ENCODE data around the gene USP4. TPM values are rescaled to one million over a fixed set of nuclear protein-coding genes. Genes with fewer than 3 reads are reported as not detected.
A peak's percentile ranks its signal among the peaks of the same experiment; 100 is the strongest.
"Not testable (repeated sequence)": the region's sequence is repeated elsewhere in the genome, so short reads cannot be mapped to it uniquely, and the experiment has no call there.

The USP4 gene
- total RNA-seq, 2 experiments from 2014 or later: 72.1 to 74.0 TPM

DNA sequence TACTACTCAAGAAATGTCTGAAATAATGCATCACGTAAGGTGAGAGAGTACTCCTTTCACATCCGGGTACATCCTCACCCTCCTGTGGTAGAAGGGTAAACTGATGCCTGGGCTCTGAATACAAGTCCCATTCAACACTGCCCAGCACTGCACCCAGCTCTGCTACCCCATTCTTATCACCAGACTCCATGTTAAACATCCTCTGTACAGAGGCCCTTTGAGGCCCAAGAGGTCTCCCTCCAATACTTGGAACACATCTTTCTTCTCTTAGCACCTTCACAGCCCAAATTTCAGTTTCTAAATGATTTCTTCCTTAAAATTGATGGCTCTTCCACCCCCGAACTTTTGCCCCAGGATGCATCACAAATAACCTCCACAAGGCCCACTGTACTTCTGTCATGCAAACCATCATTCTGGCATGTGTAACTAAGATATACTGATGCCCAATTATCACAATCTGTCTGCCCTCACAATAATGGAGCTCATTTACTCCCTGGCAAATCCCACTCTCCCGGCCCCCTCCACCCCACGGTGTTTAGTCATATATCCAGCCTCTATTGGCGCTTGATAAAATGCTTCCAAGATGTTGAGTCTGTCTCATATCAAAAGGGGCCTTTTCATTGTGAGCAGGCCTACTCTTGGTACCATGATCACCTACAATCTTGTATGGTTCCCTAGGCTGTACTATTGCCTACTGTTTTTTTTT lies 30.9 kb upstream of the USP4 start:
- ChIA-PET CTCF (no interaction called here), POLR2A (interaction anchor here (1.1 to 1.9 kb wide), 2 partner anchors 9 to 41 kb away, joined by 3 to 5 read pairs; partner anchors contain the start of gene RHOA)
- peaks cover 23% of the 10 kb centered on the region for H3K4me1 Mint-ChIP-seq (ENCODE audit: low read depth)
- no peaks in the 10 kb centered on the region for H3K9me3 Mint-ChIP-seq (ENCODE audit: insufficient read depth)
- ATAC-seq (no peak), DNase-seq (no peak)
- H3K27me3 Mint-ChIP-seq (ENCODE audit: low read depth): no peaks in the 10 kb centered on the region
- no peak overlapping the region for H3K4me3 Mint-ChIP-seq
- H3K27ac Mint-ChIP-seq: peak overlapping the region; percentile 44
- peaks cover 69% of the 10 kb centered on the region for H3K36me3 Mint-ChIP-seq (ENCODE audit: low read depth)

DNA sequence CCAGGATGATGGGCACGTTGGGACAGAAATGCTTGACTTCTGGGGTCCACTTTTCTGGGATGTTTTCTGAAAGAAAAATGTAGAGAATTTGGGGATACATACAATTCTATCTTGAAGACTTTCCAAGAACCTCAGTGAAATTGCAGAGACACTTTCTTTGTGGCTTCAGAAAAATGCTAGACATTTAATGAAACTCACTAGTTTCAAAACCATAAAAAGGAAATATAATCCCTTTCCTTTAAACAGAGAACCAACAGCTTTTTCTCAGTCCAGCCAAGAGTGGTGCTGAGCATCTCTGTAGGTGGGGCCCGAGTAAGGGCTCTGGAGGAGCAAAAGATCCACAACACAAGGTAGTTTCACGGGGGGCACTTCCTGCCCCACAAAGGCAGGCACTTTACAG lies 22.7 kb upstream of the USP4 start:
- no peak overlapping the region for H3K4me3 Mint-ChIP-seq
- peaks cover 68% of the 10 kb centered on the region for H3K36me3 Mint-ChIP-seq (ENCODE audit: low read depth)
- H3K9me3 Mint-ChIP-seq (ENCODE audit: insufficient read depth): no peaks in the 10 kb centered on the region
- ATAC-seq (no peak), DNase-seq (no peak)
- CTCF ChIA-PET: interaction anchor here (1.0 to 7.9 kb wide), 3 partner anchors 17 to 86 kb away, joined by 3 to 53 read pairs (median 6); partner anchors contain the start of gene USP4
- POLR2A ChIA-PET: interaction anchor here (3.2 kb wide), 1 partner anchor 22 kb away, joined by 11 read pairs; the partner anchor contains the start of gene USP4
- no peaks in the 10 kb centered on the region for H3K27me3 Mint-ChIP-seq (ENCODE audit: low read depth)
- peaks cover 38% of the 10 kb centered on the region for H3K4me1 Mint-ChIP-seq (ENCODE audit: low read depth)
- H3K27ac Mint-ChIP-seq: peak overlapping the region; percentile 75

DNA sequence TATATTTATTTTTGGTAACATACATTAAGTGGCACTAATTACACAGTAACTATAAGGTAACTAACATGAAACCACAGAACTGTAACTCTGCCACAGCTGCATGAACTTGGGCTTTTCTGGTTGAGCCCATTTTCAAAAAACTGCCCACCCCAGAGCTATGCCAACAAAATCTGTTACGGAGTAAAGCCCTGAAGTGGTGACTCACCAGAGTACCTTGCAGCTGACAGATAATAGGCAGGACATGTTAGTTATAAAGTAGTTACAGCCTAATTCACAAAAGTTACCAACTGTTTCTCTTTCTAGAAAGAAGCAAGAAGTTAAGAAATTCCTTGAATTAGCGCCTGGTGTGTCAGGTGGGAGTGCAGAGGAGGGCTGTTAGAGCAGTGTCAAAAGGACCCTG lies 19.8 kb upstream of the USP4 start:
- POLR2A ChIA-PET: interaction anchor here (0.7 to 3.2 kb wide), 3 partner anchors 8 to 52 kb away, joined by 6 to 36 read pairs (median 18); partner anchors contain the start of genes RHOA, TCTA and USP4
- H3K36me3 Mint-ChIP-seq (ENCODE audit: low read depth): peaks cover 65% of the 10 kb centered on the region

DNA sequence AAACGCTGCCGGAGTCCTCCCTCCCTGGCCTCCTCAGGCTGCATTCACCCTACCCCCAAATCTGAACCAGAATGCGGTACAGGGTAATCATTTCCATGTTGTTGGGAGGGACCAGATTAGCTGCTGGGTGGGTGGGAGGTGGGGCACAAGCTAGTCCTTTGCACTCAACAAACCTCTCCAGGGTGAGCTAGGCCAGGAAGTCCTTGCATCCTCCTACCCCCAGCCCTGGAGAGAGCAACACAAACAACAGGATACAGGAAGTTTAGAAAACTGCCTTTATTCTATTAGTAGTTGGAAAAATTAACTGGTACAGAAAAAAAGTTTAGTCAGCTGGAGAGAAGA lies 19.0 kb upstream of the USP4 start:
- H3K27me3 Mint-ChIP-seq (ENCODE audit: low read depth): no peaks in the 10 kb centered on the region
- H3K36me3 Mint-ChIP-seq (ENCODE audit: low read depth): peaks cover 67% of the 10 kb centered on the region
- H3K9me3 Mint-ChIP-seq (ENCODE audit: insufficient read depth): no peaks in the 10 kb centered on the region
- peak overlapping the region; percentile 95 for H3K4me3 Mint-ChIP-seq
- ChIA-PET CTCF (interaction anchor here (1.3 to 7.9 kb wide), 4 partner anchors 14 to 91 kb away, joined by 4 to 53 read pairs (median 7); partner anchors contain the start of gene USP4), POLR2A (interaction anchor here (0.7 to 3.2 kb wide), 6 partner anchors 8 to 265 kb away, joined by 3 to 36 read pairs (median 5); partner anchors contain the start of genes NICN1, QRICH1, RHOA and TCTA)
- no peak for ATAC-seq
- peaks cover 47% of the 10 kb centered on the region for H3K4me1 Mint-ChIP-seq (ENCODE audit: low read depth)
- H3K27ac Mint-ChIP-seq: peak overlapping the region; percentile 87
- no peak for DNase-seq

More for the DNA sequence above, 19.8 kb upstream of the USP4 start:
- Mint-ChIP-seq H3K4me1 (ENCODE audit: low read depth) (peaks cover 48% of the 10 kb centered on the region), H3K27ac (peak overlapping the region; percentile 87), H3K4me3 (peak overlapping the region; percentile 95), H3K27me3 (ENCODE audit: low read depth) (no peaks in the 10 kb centered on the region), H3K9me3 (ENCODE audit: insufficient read depth) (no peaks in the 10 kb centered on the region)
- ATAC-seq: no peak
- DNase-seq: no peak
- CTCF ChIA-PET: interaction anchor here (1.3 to 7.9 kb wide), 3 partner anchors 18 to 90 kb away, joined by 4 to 53 read pairs (median 4); partner anchors contain the start of gene USP4

DNA sequence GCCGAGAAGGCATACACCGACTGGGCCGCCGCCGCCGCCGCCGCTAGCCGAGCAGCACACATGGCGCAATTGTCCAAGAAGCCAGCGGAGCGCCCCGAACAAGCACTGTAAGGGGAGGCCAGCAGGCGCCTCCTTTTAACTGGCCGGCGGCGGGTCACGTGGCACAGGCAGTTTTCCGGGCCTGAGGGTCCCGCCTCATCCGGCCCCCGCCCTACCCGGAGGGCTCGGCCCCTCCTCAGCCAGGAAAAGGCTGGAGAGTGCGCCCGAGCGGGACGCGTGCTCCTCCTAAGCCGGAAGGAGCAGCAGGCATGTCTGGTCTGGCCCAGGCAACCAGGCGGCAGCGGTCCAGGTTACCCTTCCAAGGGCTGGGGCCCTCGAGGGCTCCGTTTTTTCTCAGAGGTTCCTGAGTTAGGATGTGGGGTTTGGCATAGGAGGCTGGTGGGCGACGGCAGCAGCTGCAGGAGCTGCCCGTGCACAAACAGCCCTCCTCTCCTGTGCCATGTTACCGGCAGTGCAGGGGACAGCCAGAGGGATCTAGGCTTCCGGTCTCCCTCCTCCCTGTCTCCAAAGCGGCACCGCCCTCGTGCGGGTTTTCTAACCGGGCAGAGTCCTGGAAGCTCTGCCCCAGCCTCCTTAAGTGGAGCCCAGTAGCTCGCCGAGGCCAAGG lies 18.5 kb upstream of the USP4 start, which contains the start of gene GPX1:
Gene GPX1, minus strand, starts transcription at position 137 of the 667 bp plus-strand sequence. Its CDS starts 75 bp downstream, at position 62.
- DNase-seq: peak; percentile 89
- no peaks in the 10 kb centered on the region for H3K9me3 Mint-ChIP-seq (ENCODE audit: insufficient read depth)
- ChIA-PET POLR2A (interaction anchor here (0.7 to 3.2 kb wide), 6 partner anchors 18 to 264 kb away, joined by 3 to 36 read pairs (median 4); partner anchors contain the start of genes NICN1, QRICH1, RHOA and TCTA), CTCF (interaction anchor here (1.3 to 7.9 kb wide), 4 partner anchors 13 to 91 kb away, joined by 4 to 53 read pairs (median 7); partner anchors contain the start of gene USP4)
- ATAC-seq: peak; percentile 86
- no peaks in the 10 kb centered on the region for H3K27me3 Mint-ChIP-seq (ENCODE audit: low read depth)
- peak within 1 kb of the TSS; percentile 88 for H3K27ac Mint-ChIP-seq
- peak within 1 kb of the TSS; percentile 95 for H3K4me3 Mint-ChIP-seq
- H3K4me1 Mint-ChIP-seq (ENCODE audit: low read depth): peaks cover 45% of the 10 kb centered on the region
- peaks cover 65% of the 10 kb centered on the region for H3K36me3 Mint-ChIP-seq (ENCODE audit: low read depth)

DNA sequence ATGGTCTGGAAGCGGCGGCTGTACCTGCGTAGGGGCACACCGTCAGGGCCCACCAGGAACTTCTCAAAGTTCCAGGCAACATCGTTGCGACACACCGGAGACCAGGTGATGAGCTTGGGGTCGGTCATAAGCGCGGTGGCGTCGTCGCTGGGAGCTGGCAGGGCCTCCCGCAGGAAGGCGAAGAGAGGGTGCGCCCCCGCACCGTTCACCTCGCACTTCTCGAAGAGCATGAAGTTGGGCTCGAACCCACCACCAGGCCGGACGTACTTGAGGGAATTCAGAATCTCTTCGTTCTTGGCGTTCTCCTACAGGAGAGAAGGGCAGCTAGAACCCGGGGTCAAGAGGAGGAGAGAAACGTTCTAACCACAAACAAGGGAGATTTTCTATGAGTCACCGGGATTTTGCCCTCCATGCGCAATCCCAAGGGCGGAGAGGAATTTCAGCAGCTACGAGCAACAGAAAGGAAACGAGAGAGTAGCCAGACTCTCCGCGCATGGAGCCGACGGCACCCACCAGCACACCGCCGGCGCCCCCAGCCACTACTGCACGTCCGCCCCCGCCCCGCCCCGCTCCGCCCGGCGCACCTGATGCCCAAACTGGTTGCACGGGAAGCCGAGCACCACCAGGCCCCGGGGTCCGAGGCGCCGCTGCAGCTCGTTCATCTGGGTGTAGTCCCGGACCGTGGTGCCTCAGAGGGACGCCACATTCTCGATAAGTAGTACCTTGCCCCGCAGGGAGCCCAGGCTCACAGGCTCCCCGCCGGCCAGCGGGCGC lies 17.8 kb upstream of the USP4 start:
- CTCF ChIA-PET: interaction anchor here (1.5 to 7.9 kb wide), 3 partner anchors 12 to 92 kb away, joined by 4 to 53 read pairs (median 10); partner anchors contain the start of gene USP4
- Mint-ChIP-seq H3K4me1 (ENCODE audit: low read depth) (peaks cover 45% of the 10 kb centered on the region), H3K4me3 (peak overlapping the region; percentile 95), H3K27ac (peak overlapping the region; percentile 88), H3K36me3 (ENCODE audit: low read depth) (peaks cover 59% of the 10 kb centered on the region)
- ATAC-seq: peak; percentile 54
- not testable (repeated sequence) for H3K27me3 Mint-ChIP-seq (ENCODE audit: low read depth); H3K9me3 Mint-ChIP-seq (ENCODE audit: insufficient read depth)
- peak; percentile 62 for DNase-seq
- POLR2A ChIA-PET: interaction anchor here (0.9 to 3.2 kb wide), 5 partner anchors 18 to 264 kb away, joined by 3 to 36 read pairs (median 4); partner anchors contain the start of genes NICN1, QRICH1, RHOA and TCTA

DNA sequence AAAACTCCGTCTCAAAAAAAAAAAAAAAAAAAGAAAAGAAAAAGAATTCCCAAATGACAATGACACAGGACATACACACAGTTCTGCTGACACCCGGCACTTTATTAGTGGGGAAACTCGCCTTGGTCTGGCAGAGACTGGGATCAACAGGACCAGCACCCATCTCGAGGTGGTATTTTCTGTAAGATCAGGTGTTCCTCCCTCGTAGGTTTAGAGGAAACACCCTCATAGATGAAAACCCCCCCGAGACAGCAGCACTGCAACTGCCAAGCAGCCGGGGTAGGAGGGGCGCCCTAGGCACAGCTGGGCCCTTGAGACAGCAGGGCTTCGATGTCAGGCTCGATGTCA lies 17.2 kb upstream of the USP4 start:
- ChIA-PET CTCF (interaction anchor here (2.1 to 7.9 kb wide), 2 partner anchors 12 to 17 kb away, joined by 10 to 53 read pairs; partner anchors contain the start of gene USP4), POLR2A (interaction anchor here (0.9 to 3.2 kb wide), 3 partner anchors 17 to 72 kb away, joined by 4 to 36 read pairs (median 18); partner anchors contain the start of genes NICN1, RHOA, TCTA and USP4)
- H3K4me3 Mint-ChIP-seq: peak overlapping the region; percentile 95
- not testable (repeated sequence) for H3K9me3 Mint-ChIP-seq (ENCODE audit: insufficient read depth); H3K27me3 Mint-ChIP-seq (ENCODE audit: low read depth); DNase-seq
- peak overlapping the region; percentile 88 for H3K27ac Mint-ChIP-seq
- peaks cover 53% of the 10 kb centered on the region for H3K36me3 Mint-ChIP-seq (ENCODE audit: low read depth)
- H3K4me1 Mint-ChIP-seq (ENCODE audit: low read depth): peaks cover 40% of the 10 kb centered on the region
- peak; percentile 12 for ATAC-seq

DNA sequence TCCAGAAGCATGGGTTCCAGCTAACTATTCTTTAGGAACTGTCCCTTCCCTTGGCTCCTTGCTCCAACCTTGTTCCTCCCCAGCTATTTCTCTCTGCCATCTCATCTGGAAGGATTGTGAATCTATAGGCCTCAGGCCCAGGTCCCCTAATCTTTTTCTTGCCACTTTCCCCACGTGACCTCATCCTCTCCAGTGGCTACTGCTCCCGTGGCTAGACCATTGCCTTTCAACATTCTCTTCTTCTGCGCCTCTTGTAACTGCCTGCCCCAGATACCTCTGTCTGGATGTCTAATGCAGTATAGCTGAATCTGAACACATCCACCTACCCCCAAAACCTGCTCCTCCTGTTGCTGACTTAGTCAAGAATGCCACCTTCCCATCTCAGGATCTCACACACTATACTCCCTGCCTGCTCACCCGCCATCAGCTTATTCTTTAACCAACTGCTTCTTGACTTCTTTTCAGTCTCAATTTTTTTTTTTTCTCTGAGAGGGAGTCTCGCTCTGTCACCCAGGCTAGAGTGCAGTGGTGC lies 13.1 kb upstream of the USP4 start:
- Mint-ChIP-seq H3K4me3 (no peak overlapping the region), H3K9me3 (ENCODE audit: insufficient read depth) (no peaks in the 10 kb centered on the region), H3K36me3 (ENCODE audit: low read depth) (peaks cover 21% of the 10 kb centered on the region), H3K27ac (peak overlapping the region; percentile 10), H3K4me1 (ENCODE audit: low read depth) (peaks cover 22% of the 10 kb centered on the region), H3K27me3 (ENCODE audit: low read depth) (no peaks in the 10 kb centered on the region)
- CTCF ChIA-PET: interaction anchor here (3.0 kb wide), 1 partner anchor 13 kb away, joined by 22 read pairs; the partner anchor contains the start of gene USP4
- POLR2A ChIA-PET: interaction anchor here (0.6 to 1.6 kb wide), 3 partner anchors 13 to 332 kb away, joined by 3 to 8 read pairs (median 3); partner anchors contain the start of gene USP4
- DNase-seq: no peak
- no peak for ATAC-seq

DNA sequence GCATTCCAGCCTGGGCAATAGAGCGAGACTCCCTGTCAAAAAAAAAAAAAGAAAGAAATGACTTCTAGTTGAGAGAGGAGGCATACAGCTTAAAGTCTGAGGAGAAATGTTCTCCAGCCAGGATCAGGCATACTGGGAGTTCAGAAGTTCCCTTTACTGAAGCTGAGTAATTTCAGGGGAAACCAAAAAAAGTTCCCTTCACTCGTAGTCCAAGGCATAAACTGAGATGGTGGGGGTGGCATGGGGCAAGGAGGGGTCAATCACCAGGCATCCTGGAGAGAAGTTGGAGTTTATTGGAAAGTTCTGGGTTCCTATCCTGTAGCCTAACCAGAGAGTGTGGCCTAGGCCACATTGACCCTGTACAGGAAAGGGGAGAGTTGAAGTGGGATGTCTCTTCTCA lies 12.4 kb upstream of the USP4 start:
- ChIA-PET CTCF (interaction anchor here (3.0 kb wide), 1 partner anchor 12 kb away, joined by 22 read pairs; the partner anchor contains the start of gene USP4), POLR2A (interaction anchor here (0.8 to 1.6 kb wide), 2 partner anchors 12 to 331 kb away, joined by 3 to 8 read pairs; partner anchors contain the start of gene USP4)
- ATAC-seq: no peak
- no peaks in the 10 kb centered on the region for H3K27me3 Mint-ChIP-seq (ENCODE audit: low read depth)
- DNase-seq: no peak
- H3K27ac Mint-ChIP-seq: no peak overlapping the region
- peaks cover 18% of the 10 kb centered on the region for H3K4me1 Mint-ChIP-seq (ENCODE audit: low read depth)
- peaks cover 17% of the 10 kb centered on the region for H3K36me3 Mint-ChIP-seq (ENCODE audit: low read depth)
- no peaks in the 10 kb centered on the region for H3K9me3 Mint-ChIP-seq (ENCODE audit: insufficient read depth)
- H3K4me3 Mint-ChIP-seq: no peak overlapping the region

DNA sequence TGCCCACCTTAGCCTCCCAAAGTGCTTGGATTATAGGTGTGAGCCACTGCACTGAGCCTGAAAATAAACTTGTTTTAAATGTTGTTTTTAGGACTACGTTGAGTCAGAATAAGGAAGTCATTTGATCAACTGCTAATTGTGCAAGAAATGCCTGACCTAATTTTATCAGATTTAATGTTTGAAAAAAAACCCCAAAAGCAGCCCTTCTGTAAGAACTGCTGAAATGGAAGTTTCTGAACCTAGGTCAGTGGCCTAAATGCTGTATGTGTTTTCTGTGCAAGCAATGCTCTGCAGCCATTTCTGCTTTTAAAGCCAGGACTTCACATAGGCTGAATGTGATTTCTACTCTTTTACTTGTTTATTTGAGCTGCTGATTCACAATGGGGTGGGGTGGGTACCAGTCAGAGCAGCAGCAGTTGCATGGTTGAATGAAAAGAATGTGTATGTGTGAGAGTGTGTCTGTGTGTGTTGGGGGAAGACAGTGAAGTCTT lies 11.7 kb upstream of the USP4 start:
- Mint-ChIP-seq H3K27ac (peak overlapping the region; percentile 3), H3K4me3 (no peak overlapping the region), H3K9me3 (ENCODE audit: insufficient read depth) (no peaks in the 10 kb centered on the region), H3K36me3 (ENCODE audit: low read depth) (peaks cover 13% of the 10 kb centered on the region), H3K4me1 (ENCODE audit: low read depth) (peaks cover 14% of the 10 kb centered on the region), H3K27me3 (ENCODE audit: low read depth) (no peaks in the 10 kb centered on the region)
- POLR2A ChIA-PET: interaction anchor here (0.6 to 1.6 kb wide), 3 partner anchors 9 to 12 kb away, joined by 4 to 8 read pairs (median 5); partner anchors contain the start of gene USP4
- no peak for DNase-seq
- CTCF ChIA-PET: interaction anchor here (3.0 kb wide), 1 partner anchor 12 kb away, joined by 22 read pairs; the partner anchor contains the start of gene USP4
- no peak for ATAC-seq

All from activated CD8-positive, alpha-beta T cell treated with anti-CD3 and anti-CD28 coated beads, Interleukin-2, amount 10 ng/mL, durations not matched to agents 7 days and 5 days (primary cell).